SK-N-SH (cell line): ENCODE data around the gene STRN3. TPM values are rescaled to one million over a fixed set of nuclear protein-coding genes. Genes with fewer than 3 reads are reported as not detected.
"Not testable (repeated sequence)": the region's sequence is repeated elsewhere in the genome, so short reads cannot be mapped to it uniquely, and the experiment has no call there.

ENCODE experiments used
- CTCF ChIA-PET: fragments of 300-600, 350-600 bp; formaldehyde crosslinking; extraction: SDS; loops from one replicate; lab custom pipeline; 2021; lab: Yijun Ruan, JAX
- POLR2A ChIA-PET: fragments of 350-600 bp; sonication (Branson Sonifier 250); formaldehyde crosslinking; extraction: SDS; loops from one replicate; lab custom pipeline; 2020; ENCODE audit warnings: antibody characterized with exemption, inconsistent platforms; lab: Yijun Ruan, JAX
- DNase-seq: peaks from one replicate; pipeline ENCODE4 v3.0.0; 2012
- H2AFZ ChIP-seq: fragments of 200-600 bp; sonication (generic); 2 replicates; pipeline ENCODE4 v1.8.1; 2016; ENCODE audit warnings: antibody characterized with exemption, mild to moderate bottlenecking, low read depth
- H3F3A ChIP-seq: fragments of 200-600 bp; sonication (generic); replicated peaks from 2 replicates; pipeline ENCODE3; 2016; ENCODE audit warnings: antibody characterized with exemption, mild to moderate bottlenecking; ENCODE audit not compliant: insufficient read depth
- H3K27ac ChIP-seq, 2 experiments: fragments of 200-500 bp in 1 of 2; fragments of 200-600 bp in 1 of 2; sonication (Bioruptor generic) in 1 of 2; sonication (generic), shearing (Covaris generic) in 1 of 2; 2 replicates each; pipeline versions ENCODE4 v1.5.1 to v1.6.1; 2014 to 2016; ENCODE audit warnings: low read depth in 2 of 2, inconsistent platforms in 1 of 2, low read length in 1 of 2, mild to moderate bottlenecking in 1 of 2, mixed read lengths in 1 of 2
- H3K27me3 ChIP-seq: fragments of 200-600 bp; sonication (generic), shearing (Covaris generic); 2 replicates; pipeline ENCODE4 v1.6.1; 2016; ENCODE audit warnings: mixed run types; ENCODE audit not compliant: insufficient read depth
- H3K36me3 ChIP-seq, 2 experiments: fragments of 200-500 bp in 1 of 2; fragments of 200-600 bp in 1 of 2; sonication (Bioruptor generic) in 1 of 2; sonication (generic) in 1 of 2; replicated peaks in 1 of 2; 2 replicates each; pipeline versions ENCODE3 to v1.5.1; 2014 to 2016; ENCODE audit warnings: low read length in 1 of 2, mild to moderate bottlenecking in 1 of 2; ENCODE audit not compliant: insufficient read depth in 2 of 2, control insufficient read depth in 1 of 2
- H3K4me1 ChIP-seq, 2 experiments: fragments of 200-500 bp in 1 of 2; fragments of 200-600 bp in 1 of 2; sonication (Bioruptor generic) in 1 of 2; sonication (generic), shearing (Covaris generic) in 1 of 2; 2 replicates each; pipeline versions ENCODE4 v1.5.1 to v1.6.1; 2014 to 2016; ENCODE audit warnings: low read depth in 1 of 2, low read length in 1 of 2, mixed run types in 1 of 2; ENCODE audit not compliant: insufficient read depth in 2 of 2, control insufficient read depth in 1 of 2
- H3K4me2 ChIP-seq: fragments of 200-600 bp; sonication (generic), shearing (Covaris generic); 2 replicates; pipeline ENCODE4 v1.6.1; 2017; ENCODE audit warnings: mixed run types
- H3K4me3 ChIP-seq, 2 experiments: fragments of 200-500 bp in 1 of 2; fragments of 200-600 bp in 1 of 2; sonication (Bioruptor generic) in 1 of 2; sonication (generic), shearing (Covaris generic) in 1 of 2; 2 replicates each; pipeline versions ENCODE4 v1.5.1 to v1.8.1; 2014 to 2016; ENCODE audit warnings: low read depth in 2 of 2, inconsistent platforms in 1 of 2, low read length in 1 of 2, mild to moderate bottlenecking in 1 of 2, mixed read lengths in 1 of 2, moderate library complexity in 1 of 2
- H3K79me2 ChIP-seq: fragments of 200-600 bp; sonication (generic); 2 replicates; pipeline ENCODE4 v1.8.1; 2017; ENCODE audit warnings: mild to moderate bottlenecking; ENCODE audit not compliant: insufficient read depth
- H3K9ac ChIP-seq: fragments of 200-600 bp; sonication (generic); 2 replicates; pipeline ENCODE4 v1.6.1; 2017; ENCODE audit warnings: mixed run types
- H3K9me2 ChIP-seq: fragments of 200-600 bp; sonication (generic); 2 replicates; pipeline ENCODE4 v1.6.1; 2017; ENCODE audit warnings: mixed run types
- H3K9me3 ChIP-seq: fragments of 200-600 bp; sonication (generic); 2 replicates; pipeline ENCODE4 v1.6.1; 2017; ENCODE audit warnings: mixed run types, mild to moderate bottlenecking, moderate library complexity
- H4K20me1 ChIP-seq: fragments of 200-600 bp; sonication (generic); 2 replicates; pipeline ENCODE4 v1.6.1; 2017; ENCODE audit warnings: mild to moderate bottlenecking, mixed run types; ENCODE audit not compliant: insufficient read depth
- CHD2 ChIP-seq: fragments of 150-350 bp; IDR thresholded peaks from 2 replicates; pipeline ENCODE4 v1.6.1; 2018; ENCODE audit warnings: low read length; ENCODE audit not compliant: partially characterized antibody
- ELF1 ChIP-seq: IDR thresholded peaks from 2 replicates; pipeline ENCODE4 v1.4.0; 2012
- EZH2phosphoT487 ChIP-seq: fragments of 200-600 bp; sonication (generic); IDR thresholded peaks from 2 replicates; pipeline ENCODE4 v1.6.1; 2017; ENCODE audit warnings: low read depth, mixed run types, mild to moderate bottlenecking, antibody characterized with exemption, moderate library complexity, borderline replicate concordance
- GATA2 ChIP-seq: sonication (generic); formaldehyde crosslinking; IDR thresholded peaks from 2 replicates; pipeline ENCODE4 v1.5.0; 2020; ENCODE audit warnings: mild to moderate bottlenecking, missing genetic modification reagents
- POLR2AphosphoS5 ChIP-seq: IDR thresholded peaks from 2 replicates; pipeline ENCODE4 v1.6.1; 2012; ENCODE audit warnings: low read depth, low read length
- RCOR1 ChIP-seq: fragments of 150-350 bp; IDR thresholded peaks from 2 replicates; pipeline ENCODE4 v1.6.1; 2017; ENCODE audit warnings: antibody characterized with exemption, low read length
- RFX5 ChIP-seq: IDR thresholded peaks from 2 replicates; pipeline ENCODE4 v1.6.1; 2012; ENCODE audit warnings: mild to moderate bottlenecking, improper control_type of control experiment, low read length
- WGBS: methylation state at CpG from one replicate; pipeline ENCODE4 v1.1.6; 2017; ENCODE audit warnings: low lambda C conversion rate; 5-methylcytosine and 5-hydroxymethylcytosine counted together
- polyA plus RNA-seq, 3 experiments: library from polyadenylated mRNA; depleted of rRNA; stranded (reverse); fragments of >200 nt; gene quantifications; 2 replicates each; pipeline ENCODE4 v1.2.3, GENCODE V29; 2012
- TF ChIP-seq, protein P1 (sequence below): fragments of 200-600 bp; sonication (generic); IDR thresholded peaks from 2 replicates; pipeline ENCODE4 v1.6.1; 2017; ENCODE audit warnings: antibody characterized with exemption, mild to moderate bottlenecking, moderate library complexity
- TF ChIP-seq, protein P2 (sequence below): IDR thresholded peaks from 2 replicates; pipeline ENCODE4 v1.4.0; 2012; ENCODE audit warnings: low read depth, borderline replicate concordance

The STRN3 gene
- polyA plus RNA-seq, 1 of the 3 experiments (the other 2 are of a cell fraction), result 7.2 TPM

DNA sequence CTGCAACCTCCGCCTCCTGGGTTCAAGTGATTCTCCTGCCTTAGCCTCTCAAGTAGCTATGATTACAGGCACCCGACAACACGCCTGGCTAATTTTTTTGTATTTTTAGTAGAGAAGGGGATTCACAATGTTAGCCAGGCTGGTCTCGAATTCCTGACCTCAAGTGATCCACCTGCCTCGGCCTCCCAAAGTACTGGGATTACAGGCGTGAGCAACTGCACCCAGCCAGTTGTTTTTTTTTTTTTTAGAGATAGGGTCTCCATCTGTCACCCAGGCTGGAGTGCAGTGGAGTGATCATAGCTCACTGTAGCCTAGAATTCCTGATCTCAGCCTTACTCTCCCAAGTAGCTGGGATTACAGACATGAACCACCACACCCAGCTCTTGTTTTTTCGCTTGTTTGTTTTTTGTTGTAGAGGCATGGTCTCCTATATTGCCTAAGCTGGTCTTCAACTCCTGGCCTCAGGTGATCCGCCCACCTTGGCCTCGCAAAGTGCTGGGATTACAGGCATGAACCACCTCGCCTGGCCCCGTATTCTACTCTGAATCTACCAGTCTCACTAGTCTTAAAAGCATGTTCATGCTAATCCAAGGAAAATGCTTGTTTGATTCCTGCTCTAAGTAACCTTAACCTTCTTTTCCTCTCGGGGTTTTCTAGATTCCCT lies 31.7 kb upstream of the STRN3 start (continued):
- TF ChIP-seq, protein P1, sequence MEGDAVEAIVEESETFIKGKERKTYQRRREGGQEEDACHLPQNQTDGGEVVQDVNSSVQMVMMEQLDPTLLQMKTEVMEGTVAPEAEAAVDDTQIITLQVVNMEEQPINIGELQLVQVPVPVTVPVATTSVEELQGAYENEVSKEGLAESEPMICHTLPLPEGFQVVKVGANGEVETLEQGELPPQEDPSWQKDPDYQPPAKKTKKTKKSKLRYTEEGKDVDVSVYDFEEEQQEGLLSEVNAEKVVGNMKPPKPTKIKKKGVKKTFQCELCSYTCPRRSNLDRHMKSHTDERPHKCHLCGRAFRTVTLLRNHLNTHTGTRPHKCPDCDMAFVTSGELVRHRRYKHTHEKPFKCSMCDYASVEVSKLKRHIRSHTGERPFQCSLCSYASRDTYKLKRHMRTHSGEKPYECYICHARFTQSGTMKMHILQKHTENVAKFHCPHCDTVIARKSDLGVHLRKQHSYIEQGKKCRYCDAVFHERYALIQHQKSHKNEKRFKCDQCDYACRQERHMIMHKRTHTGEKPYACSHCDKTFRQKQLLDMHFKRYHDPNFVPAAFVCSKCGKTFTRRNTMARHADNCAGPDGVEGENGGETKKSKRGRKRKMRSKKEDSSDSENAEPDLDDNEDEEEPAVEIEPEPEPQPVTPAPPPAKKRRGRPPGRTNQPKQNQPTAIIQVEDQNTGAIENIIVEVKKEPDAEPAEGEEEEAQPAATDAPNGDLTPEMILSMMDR, result no peak
- no peak for TF ChIP-seq CHD2

DNA sequence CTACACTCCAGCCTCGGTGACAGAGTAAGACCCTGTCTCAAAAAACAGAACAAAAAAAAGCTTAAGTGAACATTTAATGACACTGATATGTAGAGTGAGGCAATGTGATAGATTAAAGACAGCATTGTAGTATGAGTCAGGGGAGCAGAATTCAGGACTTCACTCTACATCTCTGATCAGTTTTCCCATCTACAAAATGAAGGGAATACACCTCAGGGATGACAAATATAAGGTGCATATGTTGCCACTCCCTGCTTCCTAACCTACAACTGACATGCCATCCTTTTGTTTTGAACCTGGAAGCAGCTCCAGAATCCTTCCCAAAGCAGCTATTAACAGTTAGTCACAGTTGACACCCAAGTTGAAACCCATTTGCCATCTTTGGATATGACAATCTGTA lies 30.9 kb upstream of the STRN3 start:
- CTCF ChIA-PET, result interaction anchor here (1.2 kb wide), 1 partner anchor 26 kb away, joined by 3 read pairs; no protein-coding TSS in a partner anchor

DNA sequence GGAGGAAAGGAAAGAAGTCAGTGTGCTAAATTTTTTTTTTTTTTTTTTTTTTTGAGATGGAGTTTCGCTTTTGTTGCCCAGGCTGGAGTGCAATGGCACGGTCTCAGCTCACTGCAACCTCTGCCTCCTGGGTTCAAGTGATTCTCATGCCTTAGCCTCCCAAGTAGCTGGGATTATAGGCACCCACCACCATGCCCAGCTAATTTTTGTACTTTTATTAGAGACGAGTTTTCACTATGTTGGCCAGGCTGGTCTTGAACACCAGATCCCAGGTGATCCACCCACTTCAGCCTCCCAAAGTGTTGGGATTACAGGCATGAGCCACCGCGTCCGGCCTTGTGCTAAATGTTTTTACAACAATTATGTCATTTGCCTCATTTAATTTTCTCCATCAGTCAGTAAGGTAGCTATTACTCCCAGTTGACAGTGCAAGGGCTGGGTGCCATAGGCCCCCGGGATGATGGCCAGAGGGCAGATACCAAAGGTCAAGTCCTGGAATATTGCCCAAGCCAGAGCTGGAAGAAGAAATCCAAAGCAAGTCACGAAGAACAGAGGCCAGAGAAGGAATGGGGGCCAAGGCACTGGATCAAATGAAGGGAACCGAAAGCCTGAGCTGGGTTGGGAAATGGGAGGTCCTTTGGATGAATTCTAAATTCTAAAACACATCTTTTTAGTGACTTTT lies 26.9 kb upstream of the STRN3 start:
- H3K4me3 ChIP-seq, DNase-seq, H3K27ac ChIP-seq, H3K9me3 ChIP-seq, H4K20me1 ChIP-seq, H3K4me2 ChIP-seq, POLR2A ChIA-PET, H3K9me2 ChIP-seq, H3K79me2 ChIP-seq, H3K4me1 ChIP-seq, H3K9ac ChIP-seq, H3K36me3 ChIP-seq, H3K27me3 ChIP-seq, H2AFZ ChIP-seq: not testable (repeated sequence)
- H3F3A ChIP-seq, result peaks cover 17% of the 10 kb centered on the region
- WGBS, result 92% methylated on average over 9 of the region's 9 CpGs
- CTCF ChIA-PET, result interaction anchor here (1.2 kb wide), 2 partner anchors 15 to 29 kb away, joined by 3 read pairs; no protein-coding TSS in a partner anchor

More for the DNA sequence above, 30.9 kb upstream of the STRN3 start:
- no peak overlapping the region for H3K4me2 ChIP-seq
- H3K27me3 ChIP-seq, result no peaks in the 10 kb centered on the region
- POLR2A ChIA-PET, result no interaction called here
- H3K36me3 ChIP-seq, result no peaks in the 10 kb centered on the region
- H2AFZ ChIP-seq, result no peak overlapping the region
- no peak overlapping the region for H3K9ac ChIP-seq
- no peaks in the 10 kb centered on the region for H3K9me2 ChIP-seq
- H3K79me2 ChIP-seq, result no peaks in the 10 kb centered on the region
- DNase-seq, result no peak
- no peak overlapping the region for H3K4me3 ChIP-seq
- H3K4me1 ChIP-seq, result peaks cover 0 to 10% of the 10 kb centered on the region in 2 experiments; a peak in 1 of 4 replicates
- H3F3A ChIP-seq, result peaks cover 7% of the 10 kb centered on the region
- H4K20me1 ChIP-seq, result no peaks in the 10 kb centered on the region
- WGBS, result 100% methylated on average over 1 of the region's 1 CpG
- TF ChIP-seq RFX5, result no peak
- TF ChIP-seq, protein P2, sequence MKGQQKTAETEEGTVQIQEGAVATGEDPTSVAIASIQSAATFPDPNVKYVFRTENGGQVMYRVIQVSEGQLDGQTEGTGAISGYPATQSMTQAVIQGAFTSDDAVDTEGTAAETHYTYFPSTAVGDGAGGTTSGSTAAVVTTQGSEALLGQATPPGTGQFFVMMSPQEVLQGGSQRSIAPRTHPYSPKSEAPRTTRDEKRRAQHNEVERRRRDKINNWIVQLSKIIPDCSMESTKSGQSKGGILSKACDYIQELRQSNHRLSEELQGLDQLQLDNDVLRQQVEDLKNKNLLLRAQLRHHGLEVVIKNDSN, result no peak
- TF ChIP-seq RCOR1, result no peak
- TF ChIP-seq ELF1, result no peak
- no peak for TF ChIP-seq EZH2phosphoT487
- TF ChIP-seq, protein P1, result no peak
- TF ChIP-seq POLR2AphosphoS5, result no peak
- no peak for TF ChIP-seq GATA2 (CRISPR knock-in tag)
- no peak overlapping the region for H3K27ac ChIP-seq
- H3K9me3 ChIP-seq, result no peaks in the 10 kb centered on the region
